ENCODE measurements around the gene CX3CL1. TPM values are rescaled to one million over a fixed set of nuclear protein-coding genes. Genes with fewer than 3 reads are reported as not detected.

CX3CL1 gene
- total and polyA plus RNA-seq, 10 of the 15 experiments (the other 5 are each of a cell fraction or from before 2014, with no cell fraction given) = 0.03 to 1.2 (median 0.46) TPM

GRCh38 chr16:57391708-57392107 lies 19.4 kb downstream of the CX3CL1 start (continued):
- no peak for TF ChIP-seq ZBTB11 (CRISPR knock-in tag; IDR thresholded peaks at IDR 0.05)
- TF ChIP-seq JUNB (IDR thresholded peaks at IDR 0.05) = no peak
- no peak for TF ChIP-seq FOXK2 (IDR thresholded peaks at IDR 0.05)
- TF ChIP-seq NR2C2 (IDR thresholded peaks at IDR 0.05; ENCODE audit: borderline replicate concordance, control insufficient read depth, insufficient read length, low read depth) = no peak
- TF ChIP-seq SUPT20H (IDR thresholded peaks at IDR 0.05; ENCODE audit: borderline replicate concordance, control insufficient read depth, low read depth, low read length) = no peak
- TF ChIP-seq RFX5 (IDR thresholded peaks at IDR 0.05; ENCODE audit: low read depth, low read length) = no peak

GRCh38 chr16:57392694-57393093 lies 20.4 kb downstream of the CX3CL1 start:
- Histone ChIP-seq H2AFZ (ENCODE audit: control insufficient read depth, low read depth, low read length) (no peak overlapping the region), H3K9me3 (replicated peaks; ENCODE audit: control insufficient read depth, insufficient read depth, low read length) (no peaks in the 10 kb centered on the region; the same call in 2 of the 3 replicates), H3K4me3 (no peak overlapping the region), H3K4me2 (ENCODE audit: control insufficient read depth, insufficient read depth) (no peak overlapping the region), H3K9ac (ENCODE audit: control insufficient read depth, insufficient read depth, low read length) (no peak overlapping the region), H3K79me2 (ENCODE audit: control insufficient read depth, insufficient read depth, low read length) (no peaks in the 10 kb centered on the region), H3K4me1 (ENCODE audit: control insufficient read depth, insufficient read depth, low read length) (peaks cover 18% of the 10 kb centered on the region), H3K36me3 (ENCODE audit: control insufficient read depth in 2 of 2, insufficient read depth in 2 of 2, low read length in 1 of 2) (no peaks in the 10 kb centered on the region), H3K27me3 (replicated peaks in 1 of 2; ENCODE audit: control insufficient read depth in 2 of 2, insufficient read depth in 2 of 2, low read length in 1 of 2) (no peaks in the 10 kb centered on the region), H3K27ac (ENCODE audit: control insufficient read depth, insufficient read depth) (no peak overlapping the region), H4K20me1 (ENCODE audit: control insufficient read depth, insufficient read depth) (no peaks in the 10 kb centered on the region)
- intact Hi-C loops (cut with micrococcal nuclease; ENCODE audit: unreplicated experiment) (no loop called here), in situ Hi-C loops (cut with MboI) (no loop called here)
- FAIRE-seq (no peak), DNase-seq (ENCODE audit: low read depth, low spot score) (no peak), ATAC-seq (no peak)
- TF ChIP-seq NR2F1 (conservative IDR thresholded peaks at IDR 0.05) (no peak), POLR2AphosphoS5 (IDR thresholded peaks at IDR 0.05; ENCODE audit: low read length) (no peak), RAD21 (IDR thresholded peaks at IDR 0.05; ENCODE audit: insufficient read depth, low read depth, low read length) (no peak), ZNF622 (IDR thresholded peaks at IDR 0.05) (no peak)
- RAD21 ChIA-PET (ENCODE audit: unreplicated experiment) = interaction anchor here (2.0 kb wide), 1 partner anchor 24 kb away, joined by 4 read pairs; no protein-coding TSS in a partner anchor
- BruUV-seq (replicated peaks) = no TSS peak
- 0% methylated on average over 1 of the region's 1 CpG for WGBS (ENCODE audit: insufficient coverage, insufficient replicate concordance, low lambda C conversion rate, missing lambda C conversion rate)
- POLR2A ChIA-PET = interaction anchor here (0.7 to 1.7 kb wide), 4 partner anchors 12 to 23 kb away, joined by 3 to 8 read pairs (median 3); partner anchors contain the start of gene CCL17
- CTCF ChIA-PET = interaction anchor here (1.0 to 1.3 kb wide), 2 partner anchors 24 to 26 kb away, joined by 3 to 5 read pairs; no protein-coding TSS in a partner anchor
- SMC1A ChIA-PET (ENCODE audit: uncharacterized antibody, unreplicated experiment) = interaction anchor here (1.2 to 3.2 kb wide), 3 partner anchors 12 to 25 kb away, joined by 3 to 20 read pairs (median 4); partner anchors contain the start of gene CCL17
